Left renal pelvis (tissue), 4 donors: Measurements from ENCODE around the gene SLC25A44. TPM values are rescaled to one million over a fixed set of nuclear protein-coding genes. Genes with fewer than 3 reads are reported as not detected.

Experiments used
- DNase-seq, 4 donors: peaks; one replicate each; pipeline ENCODE4 v3.0.0-alpha.2; 2013; ENCODE audit warnings: low read depth in 4 of 4, low spot score in 3 of 4
- polyA plus RNA-seq, 4 donors: library from polyadenylated mRNA; unstranded; fragments of 120-200 nt; gene quantifications; one replicate each; pipeline ENCODE4 v1.2.1, GENCODE V29; 2013; ENCODE audit not compliant: insufficient read length in 4 of 4

SLC25A44 gene, protein sequence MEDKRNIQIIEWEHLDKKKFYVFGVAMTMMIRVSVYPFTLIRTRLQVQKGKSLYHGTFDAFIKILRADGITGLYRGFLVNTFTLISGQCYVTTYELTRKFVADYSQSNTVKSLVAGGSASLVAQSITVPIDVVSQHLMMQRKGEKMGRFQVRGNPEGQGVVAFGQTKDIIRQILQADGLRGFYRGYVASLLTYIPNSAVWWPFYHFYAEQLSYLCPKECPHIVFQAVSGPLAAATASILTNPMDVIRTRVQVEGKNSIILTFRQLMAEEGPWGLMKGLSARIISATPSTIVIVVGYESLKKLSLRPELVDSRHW
- 10 to 100 TPM; 16.6 to 30.5 (median 27.7) TPM for polyA plus RNA-seq

DNA sequence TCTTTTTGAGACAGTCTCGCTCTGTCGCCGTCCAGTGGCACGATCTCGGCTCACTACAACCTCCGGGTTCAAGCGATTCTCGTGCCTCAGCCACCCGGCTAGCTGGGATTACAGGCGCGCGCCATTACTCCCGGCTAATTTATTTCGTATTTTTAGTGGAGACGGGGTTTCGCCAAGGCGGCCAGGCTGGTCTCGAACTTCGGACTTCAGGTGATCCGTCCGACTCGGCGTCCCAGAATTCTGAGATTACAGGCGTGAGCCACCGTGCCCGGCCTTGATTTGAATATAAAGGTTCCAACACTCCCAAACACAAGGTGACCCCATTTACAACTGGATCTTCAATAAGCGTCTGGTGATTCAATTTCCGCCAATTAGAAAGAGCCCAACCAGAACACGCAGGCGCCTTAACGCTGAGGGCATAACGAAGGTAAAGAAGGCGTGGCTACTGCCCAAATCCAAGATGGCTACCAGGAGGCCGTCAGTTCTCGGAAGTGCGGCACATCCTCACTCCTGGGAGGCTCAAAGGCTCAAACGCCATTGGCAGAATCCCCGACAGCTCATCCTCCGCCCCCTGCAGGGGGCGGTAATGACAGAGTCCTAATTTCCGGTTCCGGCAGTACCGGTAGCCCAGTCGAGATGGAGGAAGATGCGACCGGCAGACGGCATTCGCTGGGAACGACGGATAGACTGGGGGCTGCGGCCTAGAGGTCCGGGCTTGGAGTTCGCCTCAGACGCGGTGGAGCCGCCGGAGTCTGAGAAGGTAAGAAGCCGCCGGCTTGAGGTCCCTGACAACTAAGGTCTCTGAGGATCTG is at the start of gene SLC25A44:
Gene SLC25A44, plus strand, starts transcription at position 617 of the 812 bp plus-strand sequence. CDS start 5,744 bp downstream, outside the sequence.
- DNase-seq = peak; percentile 98

DNA sequence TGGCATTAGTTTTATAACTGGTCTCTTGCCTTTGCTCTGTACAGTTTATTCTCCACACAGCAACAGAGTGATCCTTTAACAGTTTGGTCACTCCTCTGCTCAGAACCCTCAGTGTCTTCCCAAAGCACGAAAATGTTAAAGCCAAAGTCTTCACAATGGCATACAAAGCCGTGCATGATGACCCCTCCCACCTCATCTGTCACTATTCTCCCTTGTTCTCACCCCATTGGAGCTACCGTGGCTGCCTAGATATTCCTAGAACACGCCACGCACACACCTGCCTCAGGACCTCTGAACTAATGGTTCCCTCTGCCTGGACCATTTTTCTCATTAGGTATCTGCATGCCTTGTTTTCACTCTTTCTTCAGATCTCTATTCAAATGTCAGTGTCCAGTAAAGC is 49.2 kb upstream of the SLC25A44 start:
- DNase-seq = no peak

DNA sequence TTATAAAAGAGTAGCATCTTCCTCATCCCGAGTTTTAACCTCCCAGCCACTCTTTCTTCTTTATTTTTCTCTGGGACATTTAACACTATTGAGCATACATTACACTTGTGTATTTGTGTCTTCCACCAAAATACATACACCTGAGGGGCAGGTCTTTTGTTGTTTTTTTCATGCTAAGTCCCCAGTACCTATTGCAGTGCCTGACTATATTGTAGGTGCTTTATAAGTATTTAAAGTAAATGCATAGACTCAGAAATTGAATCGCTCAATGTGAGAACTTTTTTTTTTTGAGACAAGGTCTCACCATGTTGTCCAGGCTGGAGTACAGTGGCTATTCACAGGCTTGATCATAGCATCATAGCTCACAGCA is 48.3 kb upstream of the SLC25A44 start:
- DNase-seq = no peak

DNA sequence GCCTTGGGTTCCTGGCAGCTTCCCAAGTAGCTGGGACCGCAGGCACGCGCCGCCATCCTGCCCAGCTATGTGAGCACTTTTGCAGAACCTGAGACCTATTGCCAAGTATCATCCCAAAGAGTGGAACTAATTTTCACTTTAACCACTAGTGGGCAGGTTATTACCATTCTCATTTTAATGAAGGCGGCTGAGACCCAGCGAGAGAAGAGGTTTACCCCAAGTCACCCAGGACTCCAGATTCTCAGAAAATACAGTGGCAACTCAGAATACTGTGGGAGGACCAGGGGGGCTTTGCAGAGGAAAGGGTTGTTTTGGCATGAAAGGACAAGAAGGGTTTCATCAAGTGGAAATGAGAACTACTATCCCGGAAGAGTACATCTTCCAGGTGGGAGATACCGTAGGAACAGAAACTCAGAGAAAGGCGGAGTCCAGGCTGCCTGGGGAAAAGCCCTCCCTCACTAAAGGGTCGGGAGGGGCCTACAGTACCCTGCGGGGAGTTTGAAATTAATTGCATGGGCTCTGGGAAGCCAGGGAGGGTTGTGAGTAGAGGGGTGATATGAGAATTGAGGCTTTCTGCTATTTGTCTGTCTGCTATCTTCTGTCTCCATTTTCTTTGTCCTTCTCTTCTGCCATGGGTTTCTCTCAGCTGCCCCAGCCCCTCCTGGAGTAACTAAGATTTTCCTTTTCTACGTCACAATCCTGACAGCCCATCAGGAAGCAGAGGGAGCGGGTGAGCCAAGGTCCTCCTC is 47.7 kb upstream of the SLC25A44 start:
- no peak for DNase-seq

DNA sequence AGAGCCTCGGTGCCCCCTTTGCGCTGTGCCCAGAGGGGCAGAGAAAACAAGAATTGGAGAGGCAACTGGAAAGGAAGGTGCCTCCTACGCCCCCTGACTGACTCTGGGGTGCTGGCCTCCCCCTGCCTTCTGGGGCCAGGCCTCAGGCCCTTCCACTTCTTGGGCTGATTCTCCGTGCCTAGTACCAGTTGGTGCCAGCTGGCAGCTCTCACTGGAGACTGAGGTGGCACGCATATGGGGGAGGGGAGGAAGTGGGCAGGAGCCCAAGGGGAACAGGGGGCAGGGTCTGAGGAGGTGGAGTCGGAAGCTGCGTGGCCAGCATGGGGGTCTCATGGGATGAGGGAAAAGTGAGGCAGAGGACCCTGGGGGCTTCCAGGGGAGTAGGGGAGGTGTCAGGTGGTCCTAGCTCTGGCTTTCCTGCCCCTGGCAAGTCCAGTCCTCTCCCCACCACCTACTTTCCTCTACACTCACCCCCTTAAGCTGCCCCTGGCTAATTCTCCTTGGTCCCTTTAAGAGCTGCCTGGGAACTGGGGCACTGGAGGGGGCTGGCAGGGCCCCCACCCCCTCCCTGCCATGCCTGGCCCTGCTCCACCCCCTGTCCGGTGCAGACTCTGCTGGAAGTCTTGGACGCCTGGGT is 47.0 kb upstream of the SLC25A44 start:
- no peak for DNase-seq

DNA sequence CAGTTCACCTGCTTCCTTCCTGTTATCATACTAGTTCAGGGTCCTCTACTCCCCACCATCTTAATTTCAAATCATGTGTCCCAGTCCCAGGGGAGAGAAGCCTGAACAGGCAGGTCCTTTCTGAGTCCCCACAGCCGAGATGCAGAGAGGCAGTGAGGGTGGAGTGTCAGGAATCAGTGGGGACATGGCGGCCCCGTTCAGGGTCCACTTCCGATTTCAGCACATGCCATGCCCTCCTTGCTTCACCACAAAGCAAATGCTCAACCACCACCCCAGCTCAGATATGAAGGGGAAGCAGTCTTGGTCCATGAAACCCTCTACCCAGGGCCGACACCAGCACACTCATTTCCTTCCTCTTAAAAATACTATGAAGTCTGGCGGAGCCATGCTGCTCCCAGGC is 45.7 kb upstream of the SLC25A44 start:
- no peak for DNase-seq

DNA sequence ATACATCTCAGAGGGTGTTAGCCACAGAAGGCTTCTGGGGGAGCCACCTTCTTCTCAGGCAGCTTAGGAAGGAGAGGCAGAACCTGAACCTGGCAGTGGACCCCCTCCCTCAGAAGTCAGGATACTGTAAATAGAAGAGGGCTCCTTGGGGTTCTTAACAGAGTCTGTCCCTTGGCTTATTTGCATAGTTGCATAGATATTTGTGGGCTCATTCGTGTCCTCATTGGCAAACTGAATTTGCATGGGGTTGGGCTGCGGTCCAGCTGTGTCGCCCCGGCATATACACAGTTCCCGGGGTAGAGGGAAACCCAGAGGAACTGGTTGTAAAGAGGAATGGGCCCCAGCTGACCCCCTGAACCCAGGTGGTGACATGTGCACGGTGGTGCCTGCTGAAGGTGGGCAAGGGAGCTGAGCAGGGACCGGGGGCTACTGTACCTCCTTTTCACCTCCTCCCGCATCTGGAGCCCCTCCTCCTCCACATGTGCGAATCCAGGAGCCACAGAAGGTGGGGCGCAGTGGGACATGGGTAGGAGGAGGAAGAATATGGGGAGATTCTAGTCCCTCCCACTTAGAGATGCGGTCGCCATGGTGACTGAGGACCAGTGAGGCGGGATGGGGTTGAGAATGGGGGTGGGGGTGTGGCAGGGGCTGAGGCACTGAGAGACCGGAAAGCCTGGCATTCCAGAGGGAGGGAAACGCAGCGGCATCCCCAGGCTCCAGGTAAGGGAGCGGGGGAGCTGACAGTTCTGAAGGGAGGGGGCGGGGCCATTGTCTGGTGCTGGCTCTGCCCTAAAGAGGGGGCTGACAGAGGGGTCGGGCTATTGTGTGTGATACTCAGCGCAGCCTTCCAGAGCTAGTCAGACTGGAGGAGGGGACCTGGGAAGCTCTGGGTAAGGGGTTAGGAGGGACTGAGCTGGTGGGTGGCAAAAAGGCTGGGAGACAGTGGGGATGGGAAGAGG is 44.3 kb upstream of the SLC25A44 start:
- no peak for DNase-seq

DNA sequence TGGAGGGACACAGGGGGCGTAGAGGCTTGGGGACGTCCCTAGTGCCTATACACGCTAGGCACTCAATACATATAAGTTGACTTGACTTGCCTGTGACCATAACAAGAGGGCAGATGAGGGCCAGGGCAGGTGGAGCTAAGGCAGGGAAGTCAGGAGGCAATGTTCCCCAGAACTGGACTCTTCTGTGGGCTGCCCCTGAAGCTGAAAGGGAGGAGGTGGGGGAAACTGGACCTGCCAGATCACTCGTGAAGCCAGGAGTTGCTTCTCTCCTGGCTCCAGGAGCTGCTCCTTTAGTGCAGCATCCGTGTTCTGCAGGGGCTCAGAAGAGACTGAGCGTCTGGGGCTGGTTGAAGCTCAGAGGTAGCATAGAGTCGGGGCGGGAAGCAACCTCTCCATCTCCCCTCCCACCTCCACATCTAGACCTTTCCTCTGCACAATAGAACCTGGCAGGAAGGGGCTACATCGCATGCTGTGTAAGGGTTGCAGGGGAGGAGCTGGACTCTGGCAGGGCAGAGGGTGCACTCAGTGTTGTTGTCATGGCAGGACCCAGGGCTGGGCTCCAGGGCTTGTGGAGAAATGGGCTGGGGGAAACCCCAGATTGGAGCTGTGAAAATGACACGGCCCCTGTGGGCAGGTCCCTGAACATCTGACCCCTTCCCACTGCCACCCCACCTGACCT is 43.4 kb upstream of the SLC25A44 start:
- DNase-seq = no peak

DNA sequence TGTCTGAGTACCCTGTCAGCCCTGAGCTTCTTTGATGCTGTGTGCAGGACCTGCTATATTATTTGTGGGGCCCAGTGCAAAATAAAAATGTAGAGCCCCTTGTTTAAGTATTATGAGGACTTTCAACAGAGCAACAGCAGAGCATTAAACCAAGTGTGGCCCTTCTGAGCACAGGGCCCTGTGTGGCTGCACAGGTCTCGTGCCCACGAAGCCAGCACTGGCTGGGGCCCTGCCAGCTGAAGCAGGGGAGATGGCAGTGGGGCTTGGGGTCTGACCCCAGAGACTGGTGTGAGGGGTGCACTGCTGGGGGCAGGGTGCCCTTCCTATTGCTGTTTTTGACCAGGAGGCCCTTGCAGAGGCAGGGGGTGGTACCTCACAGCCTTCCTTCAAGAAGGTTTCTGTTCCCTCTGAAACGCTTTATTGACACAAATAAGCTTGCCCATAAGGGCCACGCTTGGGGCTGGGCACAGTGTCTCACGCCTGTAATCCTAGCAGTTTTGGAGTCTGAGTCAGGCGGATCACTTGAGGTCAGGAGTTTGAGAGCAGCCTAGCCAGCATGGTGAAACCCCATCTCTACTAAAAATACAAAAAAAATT is 42.7 kb upstream of the SLC25A44 start:
- no peak for DNase-seq

DNA sequence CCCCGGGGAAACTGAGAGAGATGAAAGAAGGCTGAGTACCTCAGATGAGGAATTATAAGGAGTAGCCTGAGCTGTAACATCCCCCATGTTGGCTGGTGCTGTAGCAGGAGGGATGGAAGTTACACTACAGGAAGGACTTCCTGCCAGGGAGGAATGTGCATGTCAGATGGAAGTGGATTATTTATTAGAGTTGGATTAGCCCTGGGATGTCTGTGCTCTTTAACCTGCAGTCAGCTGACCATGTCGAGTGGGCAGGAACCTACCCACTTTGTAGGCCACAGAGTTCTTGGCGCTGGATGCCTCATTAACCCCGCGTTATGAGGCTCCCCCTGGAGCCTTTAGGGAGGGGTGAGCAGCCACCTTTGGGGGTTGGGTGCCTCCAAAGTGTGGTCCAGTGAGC is 41.3 kb upstream of the SLC25A44 start:
- peak in 1 of 4 donors; percentile 45 for DNase-seq

DNA sequence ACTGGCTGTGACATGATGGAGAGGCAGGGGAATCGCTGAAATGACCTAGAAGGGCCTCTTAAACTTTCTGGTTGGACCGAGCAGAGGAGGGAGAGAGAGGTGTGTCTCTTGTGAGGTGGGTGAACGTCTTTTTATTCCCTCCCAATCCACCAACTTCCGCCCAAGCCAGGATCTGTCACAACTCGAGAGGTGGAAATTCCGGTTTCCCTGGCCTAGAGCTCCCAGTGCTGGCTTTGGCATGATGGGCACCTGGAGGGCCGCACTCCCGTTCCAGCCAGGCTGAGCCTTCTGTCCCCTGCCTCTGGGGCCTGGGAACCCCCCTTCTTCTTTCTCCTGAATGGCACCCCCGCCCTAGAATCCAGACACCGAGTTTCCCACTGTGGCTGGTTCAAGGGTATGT is 40.5 kb upstream of the SLC25A44 start, which contains the start of gene SEMA4A:
Gene SEMA4A, plus strand, starts transcription at position 224 of the 400 bp plus-strand sequence. CDS start 994 bp downstream, outside the sequence.
- peak in 1 of 4 donors; percentile 54 for DNase-seq

DNA sequence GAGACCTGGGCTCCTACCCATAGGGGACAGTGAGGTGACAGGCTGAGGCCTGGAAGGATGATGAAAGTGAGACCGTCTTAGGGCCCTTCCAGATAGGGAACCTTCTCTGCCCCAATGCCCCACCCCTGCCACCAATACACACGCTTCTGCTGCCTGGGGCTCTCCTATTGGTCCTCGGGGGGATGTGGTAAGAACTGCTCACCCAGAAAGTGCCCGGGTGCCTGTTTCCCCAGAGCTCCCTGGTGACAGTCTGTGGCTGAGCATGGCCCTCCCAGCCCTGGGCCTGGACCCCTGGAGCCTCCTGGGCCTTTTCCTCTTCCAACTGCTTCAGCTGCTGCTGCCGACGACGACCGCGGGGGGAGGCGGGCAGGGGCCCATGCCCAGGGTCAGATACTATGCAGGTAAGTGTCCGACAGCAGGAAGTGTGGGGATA is 39.6 kb upstream of the SLC25A44 start:
- no peak for DNase-seq

DNA sequence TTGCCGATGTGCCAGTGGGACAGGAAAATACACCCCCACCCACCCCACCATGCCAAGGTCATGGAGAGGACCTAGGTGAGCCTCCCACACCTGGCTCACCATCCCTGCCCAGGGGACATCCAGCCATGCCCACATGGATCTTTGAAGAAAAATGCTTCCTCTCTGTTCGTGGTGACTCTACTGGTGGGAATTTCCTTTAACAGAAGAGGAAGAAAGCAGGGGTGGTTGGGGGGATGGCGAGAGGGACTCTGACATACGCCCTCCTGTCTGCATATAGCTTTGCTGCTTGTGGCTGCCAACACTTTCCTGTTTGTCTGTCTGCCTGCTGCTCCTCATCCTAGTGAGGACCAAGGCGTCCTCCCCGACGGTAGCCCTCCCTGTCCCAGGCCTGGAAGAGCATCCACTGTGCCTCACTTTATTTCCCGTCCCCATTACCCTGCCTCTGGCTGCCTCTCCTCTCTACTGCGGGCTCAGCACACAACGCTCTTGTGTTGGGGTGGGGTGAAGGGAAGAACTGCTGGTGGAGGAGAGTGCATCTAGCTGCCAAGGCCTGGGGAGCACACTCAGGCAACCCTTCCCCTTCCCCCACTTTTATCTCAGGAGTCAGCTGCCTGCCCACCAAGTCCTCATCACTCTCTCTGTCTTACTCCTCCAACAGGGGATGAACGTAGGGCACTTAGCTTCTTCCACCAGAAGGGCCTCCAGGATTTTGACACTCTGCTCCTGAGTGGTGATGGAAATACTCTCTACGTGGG is 38.0 kb upstream of the SLC25A44 start:
- DNase-seq = no peak

DNA sequence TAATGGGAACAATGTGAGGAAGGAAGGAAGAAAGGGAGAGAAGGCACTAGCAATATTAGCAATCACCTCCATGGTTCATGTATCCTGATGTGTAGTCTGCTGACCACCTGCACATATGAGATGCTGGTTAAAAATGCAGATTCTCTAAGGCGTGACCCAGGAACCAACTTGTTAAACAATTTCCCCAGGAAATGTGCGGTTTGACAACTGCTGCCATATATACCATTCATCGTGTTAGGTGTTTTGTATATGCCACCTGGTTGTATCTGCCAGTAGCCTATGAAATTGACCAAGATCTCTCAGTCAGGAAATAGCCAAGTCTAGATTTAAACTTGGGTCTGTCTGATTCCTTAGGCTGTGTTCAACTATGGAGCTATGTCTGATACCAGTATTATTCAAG is 36.4 kb upstream of the SLC25A44 start:
- DNase-seq = no peak

DNA sequence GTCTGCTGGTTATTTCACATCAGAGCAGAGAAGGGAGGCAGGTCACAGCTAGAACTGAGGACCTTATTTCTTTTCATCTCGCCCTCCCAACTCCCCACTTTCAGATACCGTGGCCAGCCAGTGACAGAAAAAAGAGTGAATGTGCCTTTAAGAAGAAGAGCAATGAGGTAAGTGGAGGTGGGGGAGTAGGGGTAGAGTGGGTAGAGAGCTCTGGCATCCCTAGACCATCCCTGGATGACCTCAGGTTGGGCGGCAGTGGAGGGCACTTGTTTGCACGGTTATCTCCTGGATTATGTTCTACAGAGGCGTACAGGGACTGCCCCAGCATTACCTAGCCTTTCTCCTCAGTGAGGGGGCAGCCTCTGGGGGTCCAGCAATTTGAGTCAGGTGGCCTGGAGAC is 35.9 kb upstream of the SLC25A44 start:
- no peak for DNase-seq

DNA sequence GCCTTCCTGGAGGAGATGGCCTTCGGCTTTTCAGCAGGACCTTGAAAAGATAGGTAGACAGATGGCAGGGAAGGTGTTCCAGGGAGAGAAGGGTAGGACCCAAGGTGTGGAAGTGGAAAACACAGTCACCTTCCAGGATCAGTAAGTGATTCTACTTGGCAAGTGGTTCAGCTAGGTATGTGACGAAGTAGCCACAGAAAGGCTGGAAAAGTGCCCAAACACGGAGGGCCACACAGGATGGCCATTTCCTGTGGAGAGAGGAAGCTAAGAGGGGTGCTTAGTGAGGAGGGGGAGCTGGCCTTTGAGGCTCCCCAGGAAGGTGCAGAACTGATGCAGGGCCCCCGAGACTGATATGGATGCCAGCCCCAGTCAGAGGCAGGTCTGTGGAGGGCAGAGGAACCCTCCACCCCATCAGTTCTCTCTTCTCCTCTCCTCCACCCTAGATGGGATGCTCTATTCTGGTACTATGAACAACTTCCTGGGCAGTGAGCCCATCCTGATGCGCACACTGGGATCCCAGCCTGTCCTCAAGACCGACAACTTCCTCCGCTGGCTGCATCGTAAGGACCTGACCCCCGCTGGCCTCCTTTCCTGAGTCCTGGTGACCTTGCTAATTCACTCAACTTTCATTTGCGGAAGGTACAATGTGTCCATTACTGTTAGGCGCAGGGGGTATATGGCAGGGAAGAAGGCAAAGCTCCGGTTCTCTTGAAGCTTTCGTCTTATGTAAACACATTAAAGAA is 33.7 kb upstream of the SLC25A44 start:
- no peak for DNase-seq

DNA sequence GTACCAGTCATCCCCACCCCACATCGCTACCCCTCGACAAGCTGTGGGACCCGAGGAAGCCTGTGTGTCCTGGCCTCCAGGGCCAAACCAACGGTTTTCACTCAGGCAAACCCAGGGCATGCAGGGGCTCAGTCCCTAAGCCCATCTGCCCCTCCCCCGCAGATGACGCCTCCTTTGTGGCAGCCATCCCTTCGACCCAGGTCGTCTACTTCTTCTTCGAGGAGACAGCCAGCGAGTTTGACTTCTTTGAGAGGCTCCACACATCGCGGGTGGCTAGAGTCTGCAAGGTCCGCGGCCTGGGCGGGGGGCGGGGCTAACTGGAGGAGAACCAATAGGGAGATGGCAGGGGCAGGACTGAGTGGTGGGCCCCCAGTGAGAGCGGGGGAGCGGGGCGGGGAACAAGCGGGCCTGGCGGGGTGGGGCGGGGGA is 33.1 kb upstream of the SLC25A44 start:
- DNase-seq = peak in 2 of 4 donors; percentile 60 to 71
